GM18526 (cell line): ENCODE results near the gene POLR2E.
A peak's percentile ranks its signal among the peaks of the same experiment; 100 is the strongest.

Source experiments
- POLR2A ChIP-seq: IDR thresholded peaks from 3 replicates; pipeline ENCODE4 v1.6.1; 2011; ENCODE audit not compliant: insufficient read length; ENCODE audit errors: extremely low read depth

The POLR2E gene

DNA sequence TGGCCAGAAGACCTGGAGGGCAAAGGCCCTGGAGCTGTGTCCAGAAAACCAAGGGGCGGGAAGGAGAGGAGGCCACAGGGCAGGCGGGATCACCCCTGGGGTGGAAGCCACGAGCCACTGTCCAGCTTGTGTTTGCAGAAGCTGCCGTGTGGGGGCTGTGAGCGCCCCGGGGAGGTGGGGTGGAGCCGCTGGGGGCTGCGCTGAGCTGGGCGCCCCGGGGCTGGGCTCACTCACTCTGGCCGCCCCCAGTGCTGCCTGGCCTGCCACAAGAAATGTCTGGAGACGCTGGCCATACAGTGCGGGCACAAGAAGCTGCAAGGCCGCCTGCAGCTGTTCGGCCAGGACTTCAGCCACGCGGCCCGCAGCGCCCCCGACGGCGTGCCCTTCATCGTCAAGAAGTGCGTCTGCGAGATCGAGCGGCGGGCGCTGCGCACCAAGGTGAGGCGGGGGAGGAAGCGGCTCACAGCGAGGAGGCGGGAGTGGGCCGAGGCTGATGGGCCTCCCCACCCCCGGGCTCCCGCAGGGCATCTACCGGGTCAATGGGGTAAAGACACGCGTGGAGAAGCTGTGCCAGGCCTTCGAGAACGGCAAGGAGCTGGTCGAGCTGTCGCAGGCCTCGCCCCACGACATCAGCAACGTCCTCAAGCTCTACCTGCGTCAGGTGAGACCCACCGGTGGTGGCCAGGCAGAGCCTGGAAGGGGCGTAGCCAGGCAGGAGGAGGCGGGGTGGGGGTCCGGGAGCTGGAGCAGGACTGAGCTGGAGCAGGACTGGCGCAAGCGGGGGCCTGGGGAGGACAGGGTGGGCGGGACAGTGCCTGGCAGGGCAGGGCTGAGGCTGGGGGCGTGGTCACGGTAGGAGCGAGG, 13.6 kb downstream of the POLR2E start:
- TF ChIP-seq POLR2A = no peak

DNA sequence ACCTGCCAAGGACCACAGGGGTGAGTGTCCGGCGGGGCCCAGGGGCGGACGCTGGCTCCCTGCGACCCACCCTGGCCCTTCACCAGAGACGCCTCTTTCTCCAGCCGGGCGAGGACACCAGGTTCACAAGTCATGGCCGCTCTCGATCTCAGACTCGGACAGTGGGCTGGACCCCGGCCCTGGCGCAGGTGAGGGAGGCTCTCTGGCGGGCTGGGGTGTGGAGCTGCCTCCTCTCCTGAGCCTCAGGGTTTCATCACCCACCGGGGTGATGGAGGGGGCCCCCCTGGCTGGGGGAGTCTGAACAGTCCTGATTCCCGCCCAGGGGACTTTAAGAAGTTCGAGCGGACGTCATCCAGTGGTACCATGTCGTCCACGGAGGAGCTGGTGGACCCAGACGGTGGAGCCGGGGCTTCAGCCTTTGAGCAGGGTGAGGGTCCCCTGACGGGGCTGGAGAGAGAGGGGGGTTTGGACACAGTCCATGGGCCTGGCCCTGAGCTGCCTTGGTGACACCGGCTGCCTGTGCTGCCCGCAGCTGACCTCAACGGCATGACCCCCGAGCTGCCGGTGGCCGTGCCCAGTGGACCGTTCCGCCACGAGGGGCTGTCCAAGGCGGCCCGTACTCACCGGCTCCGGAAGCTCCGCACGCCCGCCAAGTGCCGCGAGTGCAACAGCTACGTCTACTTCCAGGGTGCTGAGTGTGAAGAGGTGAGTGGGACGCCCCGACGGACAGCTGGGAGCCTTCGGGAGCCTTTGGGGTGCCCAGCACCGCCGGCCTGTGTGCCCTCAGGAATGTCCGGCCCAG, 14.6 kb downstream of the POLR2E start:
- no peak for TF ChIP-seq POLR2A

DNA sequence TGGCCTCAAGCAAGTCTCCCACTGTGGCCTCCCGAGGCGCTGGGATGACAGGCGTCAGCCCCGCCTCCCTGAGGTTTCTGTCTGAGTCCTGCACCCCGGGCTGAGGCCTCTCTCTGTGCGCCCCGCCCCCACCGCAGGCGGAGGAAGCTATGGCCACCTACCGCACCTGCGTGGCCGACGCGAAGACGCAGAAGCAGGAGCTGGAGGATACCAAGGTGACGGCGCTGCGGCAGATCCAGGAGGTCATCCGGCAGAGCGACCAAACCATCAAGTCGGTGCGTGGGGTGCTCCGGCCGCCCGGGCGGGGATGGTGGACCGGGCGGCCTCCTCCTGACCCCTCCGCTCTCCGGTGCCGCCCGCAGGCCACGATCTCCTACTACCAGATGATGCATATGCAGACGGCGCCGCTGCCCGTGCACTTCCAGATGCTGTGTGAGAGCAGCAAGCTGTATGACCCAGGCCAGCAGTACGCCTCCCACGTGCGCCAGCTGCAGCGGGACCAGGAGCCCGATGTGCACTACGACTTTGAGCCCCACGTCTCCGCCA, 15.5 kb downstream of the POLR2E start:
- no peak for TF ChIP-seq POLR2A

DNA sequence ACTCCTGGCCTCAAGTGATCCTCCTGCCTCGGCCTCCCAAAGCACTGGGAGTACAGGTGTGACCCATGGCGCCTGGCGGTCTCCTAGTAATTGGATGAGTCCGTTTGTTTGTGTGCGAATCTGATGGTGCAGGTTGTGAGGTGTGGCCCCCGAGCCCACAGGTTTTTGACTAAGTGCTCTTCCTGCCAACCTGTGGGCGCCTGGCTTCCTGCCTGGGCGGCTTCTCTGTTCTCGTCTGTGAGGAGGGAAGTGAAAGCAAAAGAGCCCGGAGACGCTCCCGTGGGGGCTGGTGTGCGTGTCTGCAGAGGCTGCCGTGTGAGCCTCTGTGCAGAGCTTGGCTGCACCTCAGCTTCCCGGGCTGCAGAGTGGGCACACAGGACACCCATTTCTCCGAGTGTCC, 18.2 kb downstream of the POLR2E start:
- peak; percentile 29 for TF ChIP-seq POLR2A

DNA sequence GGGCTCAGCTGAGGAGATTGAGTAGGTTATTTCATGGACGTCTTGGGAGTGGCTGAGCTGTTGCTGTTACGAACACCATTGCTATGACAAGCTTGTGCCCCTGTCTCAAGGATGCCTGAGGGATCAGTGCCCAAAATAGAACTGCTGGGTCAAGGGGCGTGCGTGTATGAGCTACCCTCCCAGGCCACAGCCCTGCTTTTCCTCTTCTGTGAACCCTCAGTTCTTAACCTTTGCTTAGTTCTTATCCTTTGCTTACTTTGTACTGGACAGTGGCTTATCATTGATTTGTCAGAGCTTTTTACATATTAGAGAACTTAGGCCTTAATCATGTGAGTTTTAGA, 19.2 kb downstream of the POLR2E start:
- TF ChIP-seq POLR2A = no peak

DNA sequence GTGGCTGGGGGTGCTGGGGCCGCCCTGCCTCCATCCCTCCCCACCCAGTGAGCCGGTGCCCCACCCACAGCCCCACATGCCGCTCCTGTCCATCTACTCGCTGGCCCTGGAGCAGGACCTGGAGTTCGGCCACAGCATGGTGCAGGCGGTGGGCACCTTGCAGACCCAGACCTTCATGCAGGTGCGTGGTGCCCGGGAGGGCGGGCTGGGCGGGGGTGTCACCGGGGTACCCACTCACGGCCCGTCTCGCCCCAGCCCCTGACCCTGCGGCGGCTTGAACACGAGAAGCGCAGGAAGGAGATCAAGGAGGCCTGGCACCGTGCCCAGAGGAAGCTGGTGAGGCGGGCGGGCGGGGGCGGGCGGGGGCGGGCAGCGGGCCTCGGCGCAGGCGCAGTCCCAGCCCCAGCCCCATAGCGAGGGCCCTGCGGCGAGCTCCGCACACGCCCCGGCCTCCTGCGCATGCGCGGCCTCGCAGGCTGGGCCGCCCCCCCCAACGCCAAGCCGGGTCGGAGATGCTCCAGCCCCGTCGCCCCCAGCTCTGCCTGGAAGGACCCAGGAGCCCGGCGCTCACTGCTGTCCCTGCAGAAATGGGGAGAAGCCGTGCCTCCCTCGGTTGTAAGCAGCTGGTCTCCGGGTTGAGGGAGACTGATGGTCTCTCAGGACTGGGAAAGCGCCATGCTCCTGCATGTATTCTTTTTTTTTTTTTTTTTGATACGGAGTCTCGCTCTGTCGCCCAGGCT, 20.5 kb downstream of the POLR2E start:
- peak; percentile 47 for TF ChIP-seq POLR2A

DNA sequence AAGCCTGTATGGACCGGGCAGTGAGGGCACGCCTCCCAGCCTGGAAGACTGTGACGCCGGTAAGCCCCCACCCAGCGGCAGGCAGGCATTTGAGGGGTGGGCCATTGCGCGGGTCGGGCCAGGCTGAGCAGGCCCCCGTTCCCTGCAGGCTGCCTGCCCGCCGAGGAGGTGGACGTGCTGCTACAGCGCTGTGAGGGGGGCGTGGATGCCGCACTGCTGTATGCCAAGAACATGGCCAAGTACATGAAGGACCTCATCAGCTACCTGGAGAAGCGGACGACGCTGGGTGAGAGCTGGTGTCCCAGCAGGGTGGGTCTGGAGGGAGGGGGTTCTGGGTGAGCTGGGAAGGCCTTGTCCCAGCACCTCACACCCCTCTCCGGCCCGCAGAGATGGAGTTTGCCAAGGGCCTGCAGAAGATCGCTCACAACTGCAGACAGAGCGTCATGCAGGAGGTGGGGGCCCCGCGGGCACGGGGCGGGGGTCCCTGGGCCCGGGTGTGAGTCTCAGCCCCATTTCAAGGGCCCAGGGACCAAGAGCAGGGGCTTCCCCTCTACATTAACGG, 21.1 kb downstream of the POLR2E start:
- TF ChIP-seq POLR2A = no peak

DNA sequence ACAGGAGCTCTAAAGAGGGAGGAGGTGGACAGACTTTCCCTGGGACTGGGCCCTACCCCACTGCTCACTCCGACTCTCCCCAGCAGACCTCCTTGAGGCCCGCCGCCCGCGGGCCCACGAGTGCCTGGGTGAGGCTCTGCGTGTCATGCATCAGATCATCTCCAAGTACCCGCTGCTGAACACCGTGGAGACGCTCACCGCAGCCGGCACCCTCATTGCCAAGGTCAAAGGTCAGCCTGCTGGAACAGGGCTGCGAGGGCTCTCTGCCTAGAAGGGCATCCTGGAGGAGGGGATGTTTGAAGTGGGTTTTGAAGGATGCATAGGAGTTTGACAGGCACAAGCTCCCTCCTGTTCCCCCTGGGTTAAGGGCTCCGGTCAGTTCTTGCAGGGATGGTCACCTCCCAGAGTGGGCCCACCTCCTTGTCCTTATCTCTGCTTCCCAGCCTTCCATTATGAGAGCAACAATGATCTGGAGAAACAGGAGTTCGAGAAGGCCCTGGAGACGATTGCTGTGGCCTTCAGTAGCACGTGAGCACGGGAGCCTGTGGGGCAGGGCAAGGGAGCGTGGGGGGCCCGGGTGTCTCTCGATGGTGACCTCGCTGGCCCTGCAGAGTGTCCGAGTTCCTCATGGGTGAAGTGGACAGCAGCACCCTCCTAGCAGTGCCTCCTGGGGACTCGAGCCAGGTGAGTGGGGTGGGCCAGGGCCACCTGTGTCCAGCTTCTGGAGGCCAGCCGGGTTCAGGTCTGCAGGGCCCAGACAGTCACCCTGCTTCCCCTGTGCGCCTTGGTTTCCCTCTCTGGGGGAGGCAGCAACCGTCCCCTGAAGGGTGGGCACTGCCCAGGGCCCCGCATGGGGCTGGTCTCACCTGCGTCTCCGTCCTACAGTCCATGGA, 21.9 kb downstream of the POLR2E start:
- no peak for TF ChIP-seq POLR2A

DNA sequence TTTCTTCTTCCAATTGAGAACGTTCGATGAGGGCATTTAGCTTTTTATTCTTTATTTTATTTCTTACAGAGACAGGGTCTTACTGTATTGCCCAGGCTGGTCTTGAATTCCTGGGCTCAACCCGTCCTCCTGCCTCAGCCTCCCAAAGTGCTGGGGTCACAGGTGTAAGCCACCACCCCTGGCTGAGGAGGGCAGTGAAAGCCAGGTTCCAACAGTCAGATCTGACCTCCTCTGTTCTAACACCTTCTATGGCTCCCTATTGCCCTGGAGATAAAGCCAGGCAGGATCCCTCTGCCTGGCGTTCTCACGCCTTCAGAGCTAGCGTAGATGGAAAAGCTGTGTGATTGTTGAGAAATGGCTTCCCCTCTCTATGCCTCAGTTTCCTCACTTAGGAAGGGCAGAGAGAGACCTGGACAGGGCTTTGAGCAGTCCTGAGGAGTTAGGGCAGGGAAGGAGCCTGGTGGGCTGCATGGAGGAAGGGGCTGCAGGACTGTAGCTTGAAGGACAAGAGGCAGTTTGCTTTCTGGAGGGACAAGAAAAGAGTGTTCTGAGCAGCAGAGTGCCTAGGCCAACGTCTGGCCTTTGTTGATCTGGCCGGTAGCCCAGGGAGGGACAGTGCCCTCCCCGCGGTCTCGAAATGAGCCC, 22.7 kb downstream of the POLR2E start:
- no peak for TF ChIP-seq POLR2A

DNA sequence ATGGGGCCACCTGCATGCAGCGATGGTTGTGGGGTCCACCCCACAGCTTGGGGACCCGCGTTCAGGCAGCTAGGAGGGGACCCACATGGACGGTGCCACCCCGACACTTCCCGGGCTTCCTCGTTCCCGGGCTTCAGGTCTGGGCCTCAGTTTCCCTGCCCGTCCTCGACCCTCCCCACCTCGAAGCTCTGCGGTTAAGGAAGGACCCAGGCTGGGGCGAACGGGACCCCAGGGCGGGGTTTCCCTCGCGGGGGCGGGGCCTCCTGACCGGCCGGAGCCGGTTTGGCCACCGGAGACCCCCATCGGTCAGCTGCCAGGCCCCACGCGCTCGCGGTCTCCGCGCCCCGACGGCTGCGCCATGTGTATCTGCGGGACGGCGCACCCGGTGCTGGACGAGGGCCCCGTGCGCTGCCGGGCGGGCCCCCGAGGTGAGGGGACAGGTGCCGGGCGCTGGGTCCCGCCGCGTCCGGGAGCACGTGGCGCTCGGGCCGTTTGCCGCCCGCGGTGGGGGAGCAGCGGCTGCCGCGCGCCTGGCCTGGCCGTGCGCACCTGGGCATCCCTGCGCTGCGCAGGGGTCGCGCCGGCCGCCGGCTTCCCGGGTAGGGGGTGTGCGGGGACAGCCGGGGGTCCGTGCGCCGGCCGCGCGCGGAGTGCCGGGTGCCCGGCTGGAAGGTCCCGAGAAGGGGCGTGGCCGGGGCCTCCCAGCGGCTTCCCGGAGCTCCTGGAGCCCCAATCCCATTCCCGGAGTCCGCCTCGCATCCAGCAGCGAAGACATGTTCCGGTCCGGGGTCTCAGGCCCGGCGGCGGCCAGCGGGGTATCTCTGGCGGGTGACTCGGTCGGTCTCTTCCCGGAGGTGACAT, 24.0 kb downstream of the POLR2E start:
- TF ChIP-seq POLR2A = no peak

DNA sequence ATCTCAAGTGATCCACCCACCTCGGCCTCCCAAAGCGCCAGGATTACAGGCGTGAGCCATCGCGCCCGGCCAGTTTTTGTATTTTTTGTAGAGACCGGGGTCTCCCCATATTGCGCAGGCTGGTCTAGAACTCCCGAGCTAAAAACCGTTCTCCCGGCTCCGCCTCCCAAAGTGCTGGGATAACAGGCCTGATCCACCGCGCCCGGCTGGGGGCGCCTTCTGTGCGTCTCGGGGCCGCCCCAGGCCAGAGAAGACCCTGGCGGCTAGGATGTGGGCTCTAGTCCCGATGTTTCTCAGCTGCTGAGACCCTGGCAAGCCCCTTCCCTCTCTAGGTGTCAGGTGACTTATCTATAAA, 24.6 kb downstream of the POLR2E start:
- TF ChIP-seq POLR2A = no peak

DNA sequence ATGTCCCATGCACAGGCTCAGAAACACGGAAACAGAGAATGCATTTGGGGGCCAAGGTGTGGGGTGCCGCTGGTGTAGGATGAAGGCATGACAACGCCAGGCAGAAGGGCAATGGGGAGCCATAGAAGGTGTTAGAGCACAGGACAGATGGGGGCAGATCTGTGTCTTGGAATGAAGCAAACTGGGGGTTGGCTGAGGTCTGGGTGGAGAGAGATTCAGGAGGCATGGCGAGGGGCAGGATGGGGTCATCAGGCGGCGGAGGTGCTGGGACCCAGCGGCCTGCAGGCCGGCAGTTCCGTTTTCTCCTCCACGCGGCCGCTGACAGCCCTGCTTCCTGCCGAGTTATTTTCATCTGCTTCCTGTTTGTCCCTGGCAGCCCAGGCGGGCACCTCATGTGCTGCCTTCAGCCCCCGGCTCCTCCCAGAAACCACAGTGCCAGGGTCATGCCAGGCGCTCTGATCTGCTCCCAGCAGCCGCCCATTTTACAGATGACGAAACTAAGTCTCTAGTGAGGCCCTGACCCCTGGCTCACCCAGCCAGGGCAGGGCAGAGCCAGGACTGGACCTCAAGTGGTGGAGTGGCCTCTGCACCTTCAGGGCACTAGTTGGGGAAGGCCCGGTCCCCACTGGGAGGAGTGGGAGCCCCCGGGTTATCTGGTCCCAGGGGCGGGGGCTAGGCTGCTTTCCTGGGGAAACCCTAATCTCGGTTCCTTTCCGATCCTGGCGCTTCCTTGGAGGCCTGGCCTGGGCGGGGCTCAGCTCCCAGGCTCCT, 26.0 kb downstream of the POLR2E start:
- TF ChIP-seq POLR2A = peak; percentile 51
